Measurements from ENCODE around the gene TMEM101. TPM values are rescaled to one million over a fixed set of nuclear protein-coding genes. Genes with fewer than 3 reads are reported as not detected.

TMEM101 gene
- total RNA-seq, 1 experiment from 2014 or later = 12.7 TPM

- Histone ChIP-seq H3K4me3 (ENCODE audit: low read depth, low read length, poor library complexity, severe bottlenecking) (no peak overlapping the region), H3K4me1 (ENCODE audit: insufficient read depth, low read length, poor library complexity, severe bottlenecking) (peaks cover 9% of the 10 kb centered on the region), H3K27me3 (replicated peaks; ENCODE audit: insufficient read depth, low read depth, low read length, poor library complexity) (no peaks in the 10 kb centered on the region), H3K9me3 (ENCODE audit: low read depth, low read length, poor library complexity, severe bottlenecking) (no peaks in the 10 kb centered on the region), H3K27ac (ENCODE audit: low read depth, low read length, poor library complexity, severe bottlenecking) (no peak overlapping the region), H3K36me3 (ENCODE audit: insufficient read depth, low read length, poor library complexity, severe bottlenecking) (no peaks in the 10 kb centered on the region)
- intact Hi-C loops (cut with micrococcal nuclease; ENCODE audit: unreplicated experiment) = no loop called here
- no TSS peak for BruUV-seq (replicated peaks)
- POLR2A ChIA-PET (ENCODE audit: low non-redundant PET) = no interaction called here
- DNase-seq (ENCODE audit: low spot score) = no peak
- CTCF ChIA-PET = interaction anchor here (0.6 kb wide), 1 partner anchor 127 kb away, joined by 3 read pairs; no protein-coding TSS in a partner anchor
- TF ChIP-seq EZH2 (IDR thresholded peaks at IDR 0.05; ENCODE audit: borderline replicate concordance, low read depth, low read length, poor library complexity, severe bottlenecking) (no peak), CTCF (conservative IDR thresholded peaks at IDR 0.05; ENCODE audit: low read depth, low read length) (no peak)
These were observed 29.3 kb upstream of the TMEM101 start for GRCh38 chr17:44044071-44044470.

- no peak for TF ChIP-seq EZH2 (IDR thresholded peaks at IDR 0.05; ENCODE audit: borderline replicate concordance, low read depth, low read length, poor library complexity, severe bottlenecking)
- TF ChIP-seq CTCF (conservative IDR thresholded peaks at IDR 0.05; ENCODE audit: low read depth, low read length) = no peak
- no TSS peak for BruUV-seq (replicated peaks)
These were observed 28.5 kb upstream of the TMEM101 start for GRCh38 chr17:44043272-44043696.

GRCh38 chr17:44039829-44040635, 25.3 kb upstream of the TMEM101 start:
- ChIA-PET CTCF (no interaction called here), POLR2A (ENCODE audit: low non-redundant PET) (interaction anchor here (0.6 kb wide), 1 partner anchor 30 kb away, joined by 7 read pairs; no protein-coding TSS in a partner anchor)
- Histone ChIP-seq H3K4me1 (ENCODE audit: insufficient read depth, low read length, poor library complexity, severe bottlenecking) (peaks cover 9% of the 10 kb centered on the region), H3K36me3 (ENCODE audit: insufficient read depth, low read length, poor library complexity, severe bottlenecking) (peaks cover 6% of the 10 kb centered on the region), H3K27ac (ENCODE audit: low read depth, low read length, poor library complexity, severe bottlenecking) (no peak overlapping the region), H3K9me3 (ENCODE audit: low read depth, low read length, poor library complexity, severe bottlenecking) (no peaks in the 10 kb centered on the region), H3K27me3 (replicated peaks; ENCODE audit: insufficient read depth, low read depth, low read length, poor library complexity) (no peaks in the 10 kb centered on the region), H3K4me3 (ENCODE audit: low read depth, low read length, poor library complexity, severe bottlenecking) (no peak overlapping the region)
- TF ChIP-seq EZH2 (IDR thresholded peaks at IDR 0.05; ENCODE audit: borderline replicate concordance, low read depth, low read length, poor library complexity, severe bottlenecking) (no peak), CTCF (conservative IDR thresholded peaks at IDR 0.05; ENCODE audit: low read depth, low read length) (no peak)
- no TSS peak for BruUV-seq (replicated peaks)
- DNase-seq (ENCODE audit: low spot score) = no peak
- intact Hi-C loops (cut with micrococcal nuclease; ENCODE audit: unreplicated experiment) = no loop called here

More at GRCh38 chr17:44043272-44043696, 28.5 kb upstream of the TMEM101 start:
- no peaks in the 10 kb centered on the region for H3K36me3 ChIP-seq (ENCODE audit: insufficient read depth, low read length, poor library complexity, severe bottlenecking)
- H3K4me3 ChIP-seq (ENCODE audit: low read depth, low read length, poor library complexity, severe bottlenecking) = no peak overlapping the region
- CTCF ChIA-PET = interaction anchor here (0.6 kb wide), 1 partner anchor 126 kb away, joined by 3 read pairs; no protein-coding TSS in a partner anchor
- no peaks in the 10 kb centered on the region for H3K9me3 ChIP-seq (ENCODE audit: low read depth, low read length, poor library complexity, severe bottlenecking)
- DNase-seq (ENCODE audit: low spot score) = no peak
- no peak overlapping the region for H3K27ac ChIP-seq (ENCODE audit: low read depth, low read length, poor library complexity, severe bottlenecking)
- intact Hi-C loops (cut with micrococcal nuclease; ENCODE audit: unreplicated experiment) = no loop called here
- POLR2A ChIA-PET (ENCODE audit: low non-redundant PET) = no interaction called here
- peaks cover 9% of the 10 kb centered on the region for H3K4me1 ChIP-seq (ENCODE audit: insufficient read depth, low read length, poor library complexity, severe bottlenecking)
- no peaks in the 10 kb centered on the region for H3K27me3 ChIP-seq (replicated peaks; ENCODE audit: insufficient read depth, low read depth, low read length, poor library complexity)

Measured in A673 (cell line).